Measurements from ENCODE around the gene GAB1. TPM values are rescaled to one million over a fixed set of nuclear protein-coding genes. Genes with fewer than 3 reads are reported as not detected.

The GAB1 gene
- total and polyA plus RNA-seq, 2 of the 8 experiments (the other 6 are each of a cell fraction or from before 2014, with no cell fraction given), result 6.8 to 21.3 TPM

GRCh38 chr4:143344041-143344440 lies 7.4 kb downstream of the GAB1 start (continued):
- no peak for TF ChIP-seq EP300 (IDR thresholded peaks at IDR 0.05; ENCODE audit: borderline replicate concordance in 1 of 2, low read depth in 2 of 2, low read length in 2 of 2)
- TF ChIP-seq GABPA (IDR thresholded peaks at IDR 0.05; ENCODE audit: borderline replicate concordance, insufficient read depth, low read length), result no peak
- TF ChIP-seq BRCA1 (IDR thresholded peaks at IDR 0.05; ENCODE audit: low read depth, low read length), result no peak
